Adrenal gland (tissue), 19 donors: ENCODE data around the gene AASDH. TPM values are rescaled to one million over a fixed set of nuclear protein-coding genes. Genes with fewer than 3 reads are reported as not detected.

Source experiments
- DNase-seq, 7 donors: peaks; one replicate each; pipeline ENCODE4 v3.0.0-alpha.2; 2019 to 2020
- H3K27ac ChIP-seq, 5 donors: fragments of 200-600 bp; sonication (generic) in 4 of 5; 1 replicate in 3 of 5; 2 replicates in 2 of 5; pipeline versions ENCODE4 v1.5.1 to v1.8.0; 2016 to 2020; ENCODE audit warnings: mild to moderate bottlenecking in 1 of 5
- H3K27me3 ChIP-seq: fragments of 200-600 bp; 2 replicates; pipeline ENCODE4 v1.8.0; 2021
- H3K36me3 ChIP-seq, 2 donors: fragments of 200-600 bp; replicated peaks in 1 of 2; 1 replicate in 1 of 2; 2 replicates in 1 of 2; pipeline versions ENCODE4 v1.5.1 to v1.8.0; 2018 to 2022
- H3K4me1 ChIP-seq, 2 donors: fragments of 200-600 bp; replicated peaks in 1 of 2; 1 replicate in 1 of 2; 2 replicates in 1 of 2; pipeline versions ENCODE4 v1.5.1 to v1.8.0; 2018 to 2021
- H3K4me3 ChIP-seq, 4 donors: fragments of 200-600 bp; sonication (generic) in 3 of 4; one replicate each; pipeline ENCODE4 v1.5.1; 2016 to 2018
- H3K9me3 ChIP-seq, 3 donors: fragments of 200-600 bp; sonication (generic) in 1 of 3; replicated peaks in 1 of 3; 1 replicate in 2 of 3; 2 replicates in 1 of 3; pipeline versions ENCODE4 v1.5.1 to v1.8.0; 2016 to 2021
- CTCF ChIP-seq, 6 experiments: fragments of 450-650 bp in 4 of 6; fragments of 200-600 bp in 2 of 6; sonication (generic) in 1 of 6; IDR thresholded peaks; 1 replicate in 5 of 6; 2 replicates in 1 of 6; pipeline versions ENCODE4 v1.5.1 to v1.8.0; 2016 to 2021; ENCODE audit warnings: antibody characterized with exemption in 6 of 6, mild to moderate bottlenecking in 2 of 6, moderate library complexity in 1 of 6
- POLR2A ChIP-seq, 2 donors: fragments of 450-650 bp; IDR thresholded peaks; one replicate each; pipeline ENCODE4 v1.6.1; 2017; ENCODE audit warnings: antibody characterized with exemption in 2 of 2, mild to moderate bottlenecking in 2 of 2, moderate library complexity in 1 of 2
- WGBS, 4 donors: extraction: QIAGEN DNeasy Blood & Tissue Kit in 2 of 4; methylation state at CpG; one replicate each; pipeline versions ENCODE4 v1.1.5 to v1.1.7; 2013 to 2017; 5-methylcytosine and 5-hydroxymethylcytosine counted together
- intact Hi-C, 2 donors: fragments of 100-400 bp; cut with DNase I; formaldehyde crosslinking; loops; one replicate each; pipeline versions ENCODE4 v1.14.1 to v1.15.0; 2022 to 2023
- long read RNA-seq, 10 donors: library from polyadenylated mRNA in 3 of 10; unstranded in 2 of 10; stranded (forward) in 1 of 10; transcript quantifications; one replicate each; pipeline ENCODE4 v2.0.0 and lab custom pipeline, GENCODE V29; 2021 to 2026
- polyA plus RNA-seq, 3 donors: library from polyadenylated mRNA; stranded (reverse); fragments of 200-250 nt in 2 of 3; fragments of 350-450 nt in 1 of 3; fragmentation: Illumina TruSeq in 1 of 3; extraction: RNeasy Lipid Tissue Mini Kit (QIAGEN cat#74804) in 1 of 3; gene quantifications; one replicate each; pipeline ENCODE4 v1.2.3, GENCODE V29; 2013 to 2014
- total RNA-seq, 9 donors: library from RNA; depleted of rRNA in 4 of 9; stranded (reverse); fragments of >200 nt in 4 of 9; fragments of 120-200 nt in 1 of 9; fragmentation: NEBNext Ultra II Directional in 1 of 9; extraction: Animal tissue kit (Norgen Biotek cat#: 25700) in 1 of 9; gene quantifications; one replicate each; pipeline versions ENCODE4 v1.1.0 to v1.2.4, GENCODE V29; 2013 to 2023
- donor health status: healthy with polysubstance abuse.
- donor health status: Bipolar disorder and iron deficiency.
- donor health status: DM: yes; HTN: yes; CAD: no.
- donor health status: DM: no; HTN: no; CAD: no.
- donor health status: DM: no; HTN: no; CAD: no.
- donor health status: DM: yes; HTN: yes; CAD: no.

Gene AASDH
- total RNA-seq (10 to 100 TPM in 8 of 9 donors, 1 to 10 TPM in 1; 2.5 to 22.2 (median 13.8) TPM), polyA plus RNA-seq (10 to 100 TPM in 1 of 3 donors, 1 to 10 TPM in 2; 4.6 to 15.0 (median 5.3) TPM)
- long read RNA-seq, donor 1, partial matches to known transcripts: 10 of 13 reads
- long read RNA-seq, donor 1, other reads (novel, unspliced or antisense): 0 of 13 reads
- long read RNA-seq, donor 2, partial matches to known transcripts: 0 of 1 reads
- long read RNA-seq, donor 2, other reads (novel, unspliced or antisense): 0 of 1 reads
- long read RNA-seq, donor 3, partial matches to known transcripts: 0 of 3 reads
- long read RNA-seq, donor 3, other reads (novel, unspliced or antisense): 0 of 3 reads
- long read RNA-seq, donor 4, partial matches to known transcripts: 7 of 8 reads
- long read RNA-seq, donor 4, other reads (novel, unspliced or antisense): 0 of 8 reads
- long read RNA-seq, donor 5, partial matches to known transcripts: 4 of 14 reads
- long read RNA-seq, donor 5, other reads (novel, unspliced or antisense): 8 of 14 reads
- long read RNA-seq, donor 6, partial matches to known transcripts: 9 of 11 reads
- long read RNA-seq, donor 6, other reads (novel, unspliced or antisense): 2 of 11 reads
- long read RNA-seq, donor 7: 0 reads
- long read RNA-seq, donor 8, partial matches to known transcripts: 0 of 2 reads
- long read RNA-seq, donor 8, other reads (novel, unspliced or antisense): 0 of 2 reads
- long read RNA-seq, donor 9, partial matches to known transcripts: 0 of 2 reads
- long read RNA-seq, donor 9, other reads (novel, unspliced or antisense): 0 of 2 reads
- long read RNA-seq, donor 10: 0 reads

GRCh38 chr4:56387023-56388001 lies at the start of gene AASDH:
Gene AASDH, minus strand, starts transcription at chr4:56387491. Its CDS starts 3,192 bp downstream, at chr4:56384299.
- WGBS, 4 donors: 0 to 1% (median 0%) methylated on average over 24 to 57 of the region's 57 CpGs
- Histone ChIP-seq H3K4me3 (peak within 1 kb of the TSS; percentile 3 to 94 (median 85)), H3K27ac (peak within 1 kb of the TSS; percentile 86 to 100 (median 98)), H3K9me3 (no peaks in the 10 kb centered on the region), H3K4me1 (peaks cover 17 to 21% of the 10 kb centered on the region in 2 donors), H3K27me3 (no peaks in the 10 kb centered on the region), H3K36me3 (no peaks in the 10 kb centered on the region)
- intact Hi-C loops: no loop called here
- peak; percentile 92 to 98 (median 94) for DNase-seq
- TF ChIP-seq POLR2A (IDR thresholded peaks at IDR 0.05) (peak; percentile 87 to 94), CTCF (IDR thresholded peaks at IDR 0.05) (no peak)

- peaks cover 11 to 14% of the 10 kb centered on the region in 2 donors for H3K4me1 ChIP-seq
- peak within 1 kb of the TSS; percentile 46 to 84 (median 68) for H3K4me3 ChIP-seq
- H3K9me3 ChIP-seq: no peaks in the 10 kb centered on the region
- TF ChIP-seq POLR2A (IDR thresholded peaks at IDR 0.05) (peak in 1 of 2 donors; percentile 83), CTCF (IDR thresholded peaks at IDR 0.05) (peak; percentile 24 to 57 (median 41))
- H3K36me3 ChIP-seq: no peaks in the 10 kb centered on the region
- DNase-seq: peak; percentile 98 to 99 (median 98)
- H3K27ac ChIP-seq: peak within 1 kb of the TSS; percentile 91 to 98 (median 92)
- intact Hi-C loops: loop anchor here in 1 of 2 donors (10.0 kb wide), 1 partner anchor 399 kb away; no protein-coding TSS in a partner anchor
- no peaks in the 10 kb centered on the region for H3K27me3 ChIP-seq
- 0 to 1% (median 1%) methylated on average over 11 to 61 of the region's 61 CpGs for whole genome bisulfite sequencing, 4 donors
Observed at GRCh38 chr4:56435140-56435926, 48.0 kb upstream of the AASDH start, which contains the start of gene PPAT. Gene PPAT, minus strand, starts transcription at chr4:56435615. Its CDS starts 138 bp downstream, at chr4:56435477.

- Histone ChIP-seq H3K4me1 (peaks cover 11 to 14% of the 10 kb centered on the region in 2 donors), H3K27me3 (no peaks in the 10 kb centered on the region), H3K4me3 (peak overlapping the region; percentile 37 to 74 (median 54)), H3K27ac (peak overlapping the region; percentile 11 to 98 (median 92)), H3K36me3 (no peaks in the 10 kb centered on the region), H3K9me3 (no peaks in the 10 kb centered on the region)
- DNase-seq: peak in 6 of 7 donors; percentile 58 to 78 (median 68)
- intact Hi-C loops: loop anchor here in 1 of 2 donors (10.0 kb wide), 1 partner anchor 400 kb away; no protein-coding TSS in a partner anchor
- WGBS, 4 donors: 2 to 4% (median 3%) methylated on average over 10 to 15 of the region's 15 CpGs
- TF ChIP-seq CTCF (IDR thresholded peaks at IDR 0.05) (no peak), POLR2A (IDR thresholded peaks at IDR 0.05) (no peak)
Observed at GRCh38 chr4:56434599-56435139, 47.4 kb upstream of the AASDH start.
